Measurements from ENCODE around the gene GPR31.
"Not testable (repeated sequence)": the region's sequence is repeated elsewhere in the genome, so short reads cannot be mapped to it uniquely, and the experiment has no call there.

DNA sequence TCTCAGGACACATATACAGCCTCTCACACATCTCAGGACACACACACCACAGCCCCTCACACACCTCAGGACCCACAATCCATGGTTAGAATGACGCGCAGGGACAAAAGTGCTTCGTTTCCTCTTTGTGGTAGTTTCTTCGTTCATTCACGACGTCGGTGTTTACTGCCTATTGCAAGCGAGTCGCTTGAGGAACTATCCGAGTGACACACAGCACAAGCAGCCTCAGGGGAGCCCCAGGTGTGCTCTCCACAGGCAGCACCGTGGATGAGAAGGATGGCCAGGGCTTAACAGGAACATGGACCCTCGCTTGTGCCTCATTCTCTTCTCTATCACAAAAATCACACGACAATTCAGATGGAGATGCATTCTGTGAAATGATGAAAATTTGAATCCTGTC is 12.1 kb upstream of the GPR31 start:
- TF ChIP-seq, protein P1, sequence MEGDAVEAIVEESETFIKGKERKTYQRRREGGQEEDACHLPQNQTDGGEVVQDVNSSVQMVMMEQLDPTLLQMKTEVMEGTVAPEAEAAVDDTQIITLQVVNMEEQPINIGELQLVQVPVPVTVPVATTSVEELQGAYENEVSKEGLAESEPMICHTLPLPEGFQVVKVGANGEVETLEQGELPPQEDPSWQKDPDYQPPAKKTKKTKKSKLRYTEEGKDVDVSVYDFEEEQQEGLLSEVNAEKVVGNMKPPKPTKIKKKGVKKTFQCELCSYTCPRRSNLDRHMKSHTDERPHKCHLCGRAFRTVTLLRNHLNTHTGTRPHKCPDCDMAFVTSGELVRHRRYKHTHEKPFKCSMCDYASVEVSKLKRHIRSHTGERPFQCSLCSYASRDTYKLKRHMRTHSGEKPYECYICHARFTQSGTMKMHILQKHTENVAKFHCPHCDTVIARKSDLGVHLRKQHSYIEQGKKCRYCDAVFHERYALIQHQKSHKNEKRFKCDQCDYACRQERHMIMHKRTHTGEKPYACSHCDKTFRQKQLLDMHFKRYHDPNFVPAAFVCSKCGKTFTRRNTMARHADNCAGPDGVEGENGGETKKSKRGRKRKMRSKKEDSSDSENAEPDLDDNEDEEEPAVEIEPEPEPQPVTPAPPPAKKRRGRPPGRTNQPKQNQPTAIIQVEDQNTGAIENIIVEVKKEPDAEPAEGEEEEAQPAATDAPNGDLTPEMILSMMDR (IDR thresholded peaks at IDR 0.05) = not testable (repeated sequence)
- not testable (repeated sequence) for TF ChIP-seq POLR2AphosphoS5 (IDR thresholded peaks at IDR 0.05)
